WERI-Rb-1 (cell line): ENCODE results near the gene ABHD1.

ENCODE experiments used
- DNase-seq: peaks from one replicate; pipeline ENCODE4 v3.0.0-alpha.2; 2020
- H3K27ac ChIP-seq: fragments of 250-450 bp; sonication (Bioruptor Pico); 2 replicates; pipeline ENCODE4 v1.5.1; 2020; ENCODE audit warnings: mild to moderate bottlenecking, moderate library complexity
- H3K27me3 ChIP-seq: fragments of 250-450 bp; sonication (Bioruptor Pico); 2 replicates; pipeline ENCODE4 v1.5.1; 2021; ENCODE audit warnings: mild to moderate bottlenecking, low read depth, moderate library complexity; ENCODE audit not compliant: insufficient read depth, severe bottlenecking
- H3K36me3 ChIP-seq: fragments of 250-450 bp; sonication (Bioruptor Pico); 2 replicates; pipeline ENCODE4 v1.5.1; 2020; ENCODE audit warnings: mild to moderate bottlenecking, moderate library complexity
- H3K4me3 ChIP-seq: 2 replicates; pipeline ENCODE4 v1.5.1; 2011; ENCODE audit warnings: low read depth, mild to moderate bottlenecking, control low read depth, low read length
- H3K9me3 ChIP-seq: fragments of 250-450 bp; sonication (Bioruptor Pico); 2 replicates; pipeline ENCODE4 v1.5.1; 2021; ENCODE audit warnings: mild to moderate bottlenecking, moderate library complexity; ENCODE audit not compliant: severe bottlenecking
- CTCF ChIP-seq: IDR thresholded peaks from 2 replicates; pipeline ENCODE4 v1.5.1; 2011; ENCODE audit warnings: low read depth, mild to moderate bottlenecking, control low read depth, inconsistent platforms, low read length

ABHD1 gene

GRCh38 chr2:27082773-27083409 is 40.7 kb upstream of the ABHD1 start:
- H3K27ac ChIP-seq = no peak overlapping the region

GRCh38 chr2:27083410-27084296 is 40.0 kb upstream of the ABHD1 start:
- H3K36me3 ChIP-seq = no peaks in the 10 kb centered on the region
- no peak overlapping the region for H3K4me3 ChIP-seq
- no peaks in the 10 kb centered on the region for H3K27me3 ChIP-seq
- TF ChIP-seq CTCF = no peak
- H3K9me3 ChIP-seq = no peaks in the 10 kb centered on the region
- H3K27ac ChIP-seq = no peak overlapping the region
- DNase-seq = no peak

More at GRCh38 chr2:27082773-27083409, 40.7 kb upstream of the ABHD1 start:
- Histone ChIP-seq H3K9me3 (no peaks in the 10 kb centered on the region), H3K36me3 (no peaks in the 10 kb centered on the region), H3K4me3 (no peak overlapping the region), H3K27me3 (no peaks in the 10 kb centered on the region)
- DNase-seq = no peak
- TF ChIP-seq CTCF = no peak

GRCh38 chr2:27084297-27085061 is 39.1 kb upstream of the ABHD1 start:
- H3K4me3 ChIP-seq = no peak overlapping the region
- H3K27me3 ChIP-seq = no peaks in the 10 kb centered on the region
- no peak for TF ChIP-seq CTCF
- no peaks in the 10 kb centered on the region for H3K9me3 ChIP-seq
- H3K27ac ChIP-seq = no peak overlapping the region
- no peaks in the 10 kb centered on the region for H3K36me3 ChIP-seq
- DNase-seq = no peak

GRCh38 chr2:27085062-27085672 is 38.4 kb upstream of the ABHD1 start:
- H3K27ac ChIP-seq = no peak overlapping the region; the same call in 1 of the 2 replicates

More at GRCh38 chr2:27085062-27085672, 38.4 kb upstream of the ABHD1 start:
- Histone ChIP-seq H3K4me3 (peak overlapping the region; percentile 74), H3K9me3 (no peaks in the 10 kb centered on the region), H3K36me3 (no peaks in the 10 kb centered on the region), H3K27me3 (no peaks in the 10 kb centered on the region)
- DNase-seq = no peak
- TF ChIP-seq CTCF = no peak
